SKM-1 (cell line): Measurements from ENCODE around the gene NUDT13.
A peak's percentile ranks its signal among the peaks of the same experiment; 100 is the strongest.

Experiments used
- DNase-seq: peaks from one replicate; lab custom pipeline; 2025; ENCODE audit not compliant: unreplicated experiment; lab: John Stamatoyannopoulos, UW

NUDT13 gene

DNA sequence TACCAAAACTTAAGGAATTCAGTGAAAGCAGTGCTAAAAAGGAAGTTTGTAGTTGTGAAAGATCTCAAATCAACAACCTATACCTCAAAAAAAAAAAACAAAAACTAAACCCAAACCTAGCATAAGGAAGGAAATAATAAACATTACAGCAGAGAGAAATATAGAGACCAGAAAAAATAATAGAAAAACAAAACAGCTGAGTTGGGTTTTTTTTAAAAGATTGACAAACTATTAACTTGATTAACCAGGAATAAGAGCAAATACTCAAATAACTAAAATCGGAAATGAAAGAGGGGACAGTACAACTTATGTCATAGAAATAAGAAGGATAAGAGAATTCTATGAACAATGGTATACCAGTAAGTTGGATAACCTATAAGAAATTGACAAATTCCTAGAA, 50.8 kb downstream of the NUDT13 start:
- no peak for DNase-seq

- DNase-seq: no peak
Observed at GRCh38 chr10:73161662-73162061, 51.4 kb downstream of the NUDT13 start.

GRCh38 chr10:73163096-73163495, 52.8 kb downstream of the NUDT13 start:
- DNase-seq: no peak

GRCh38 chr10:73166972-73167371, 56.7 kb downstream of the NUDT13 start:
- DNase-seq: no peak

DNA sequence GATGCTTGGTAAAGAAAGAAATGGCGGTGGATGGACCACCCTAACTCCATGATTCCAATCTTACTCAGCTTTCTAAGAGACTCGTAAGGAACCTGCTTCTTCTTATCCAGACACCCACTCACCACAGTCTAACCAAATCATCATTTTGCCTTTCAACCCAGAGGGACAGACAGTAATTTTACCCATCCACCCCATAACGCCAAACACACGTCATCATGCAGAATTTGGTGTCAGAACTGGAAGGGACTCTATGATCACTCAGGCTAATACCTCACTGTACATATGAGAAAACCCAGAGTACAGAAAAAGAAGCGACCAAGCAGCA, 57.2 kb downstream of the NUDT13 start:
- DNase-seq: no peak

DNA sequence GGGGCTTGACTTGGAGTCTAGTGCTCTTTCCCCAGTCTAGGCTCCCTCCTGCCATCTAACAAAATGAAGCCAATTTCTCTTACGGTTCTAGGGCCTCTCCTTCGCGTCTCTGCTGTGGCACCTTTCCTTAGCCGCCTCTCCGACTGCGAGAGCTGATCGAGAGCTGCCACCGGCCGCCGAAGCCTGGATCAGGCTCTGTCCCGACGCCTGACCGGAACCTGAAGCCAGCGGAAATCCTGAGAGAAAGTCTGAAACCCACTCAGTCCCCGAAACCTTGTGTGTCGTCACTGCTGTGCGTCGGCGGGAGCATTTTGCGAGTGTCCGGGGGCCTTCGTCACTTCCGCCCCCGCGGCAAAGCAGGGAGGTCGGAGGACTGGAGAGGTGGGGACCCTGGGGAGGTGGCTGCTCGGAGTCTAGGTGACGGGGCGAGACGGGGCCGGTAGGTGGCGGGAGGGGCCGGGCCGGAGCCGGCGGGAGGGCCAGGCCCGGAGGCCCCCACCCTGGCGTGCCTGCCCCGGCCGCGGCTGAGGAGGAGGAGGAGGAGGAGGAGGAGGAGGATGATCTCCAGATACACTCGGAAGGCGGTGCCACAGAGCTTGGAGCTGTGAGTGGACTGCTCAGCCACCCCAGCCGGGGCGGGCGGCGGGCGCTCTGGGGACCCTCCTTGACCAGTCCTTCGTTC, 57.7 kb downstream of the NUDT13 start, which contains the start of the genes ECD and FAM149B1:
Gene ECD, minus strand, starts transcription at position 226 of the 682 bp plus-strand sequence. CDS start 4,071 bp downstream, outside the sequence.
Gene FAM149B1, plus strand, starts transcription at position 337 of the 682 bp plus-strand sequence. Its CDS starts 221 bp downstream, at position 558.
- DNase-seq: peak; percentile 75

GRCh38 chr10:73168465-73168803, 58.2 kb downstream of the NUDT13 start:
- DNase-seq: no peak

DNA sequence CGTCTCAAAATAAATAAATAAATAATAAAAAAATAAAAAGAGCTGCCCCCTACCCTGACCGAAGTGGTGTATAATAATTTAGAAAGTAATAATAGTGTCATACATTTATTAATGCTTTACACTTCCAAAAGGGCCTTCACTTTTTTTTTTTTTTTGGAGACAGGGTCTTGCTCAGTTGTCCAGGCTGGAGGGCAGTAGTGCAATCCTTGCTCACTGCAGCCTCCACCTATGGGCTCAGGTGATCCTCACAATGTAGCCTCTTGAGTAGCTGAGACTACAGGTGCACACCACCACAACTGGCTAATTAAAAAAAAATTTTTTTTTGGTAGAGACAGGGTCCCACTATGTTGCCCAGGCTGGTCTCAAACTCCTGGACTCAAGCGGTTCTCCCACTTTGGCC, 59.1 kb downstream of the NUDT13 start:
- DNase-seq: no peak

- no peak for DNase-seq
Observed at GRCh38 chr10:73172867-73173266, 62.6 kb downstream of the NUDT13 start.

DNA sequence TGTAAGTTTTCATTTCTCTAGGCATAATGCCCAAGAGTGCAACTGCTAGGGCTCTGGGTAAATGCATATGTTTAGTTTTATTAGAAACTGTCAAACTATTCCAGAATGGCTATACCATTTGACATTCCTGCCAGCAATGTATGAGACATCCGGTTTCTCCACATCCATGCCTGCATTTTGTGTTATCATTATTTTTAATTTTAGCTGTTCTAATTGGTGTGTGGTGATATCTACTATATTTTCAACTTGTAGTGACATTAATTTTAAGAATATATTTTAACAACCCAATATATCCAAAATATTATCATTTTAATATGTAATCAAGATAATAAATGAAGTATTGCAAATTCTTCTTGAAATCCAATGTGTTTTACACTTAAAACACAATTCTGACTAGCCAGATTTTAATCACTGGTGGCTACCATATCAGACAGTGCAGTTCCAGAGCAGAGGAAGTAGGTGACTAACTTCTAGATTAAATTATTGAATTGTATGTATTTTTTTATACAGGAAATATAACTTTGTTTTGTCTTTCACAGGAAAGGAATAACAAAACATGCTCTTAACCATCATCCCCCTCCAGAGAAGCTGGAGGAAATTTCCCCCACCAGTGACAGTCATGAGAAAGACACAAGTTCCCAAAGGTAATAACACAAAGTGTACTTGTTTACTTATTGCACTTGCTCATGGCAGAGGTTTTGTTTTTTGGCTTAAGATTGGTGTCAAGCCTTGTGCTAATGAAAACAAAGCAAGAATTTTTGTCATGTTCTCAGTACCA, 64.1 kb downstream of the NUDT13 start:
- DNase-seq: no peak
